ENCODE measurements around the gene MYO1H.
"Not testable (repeated sequence)": the region's sequence is repeated elsewhere in the genome, so short reads cannot be mapped to it uniquely, and the experiment has no call there.

MYO1H gene, protein sequence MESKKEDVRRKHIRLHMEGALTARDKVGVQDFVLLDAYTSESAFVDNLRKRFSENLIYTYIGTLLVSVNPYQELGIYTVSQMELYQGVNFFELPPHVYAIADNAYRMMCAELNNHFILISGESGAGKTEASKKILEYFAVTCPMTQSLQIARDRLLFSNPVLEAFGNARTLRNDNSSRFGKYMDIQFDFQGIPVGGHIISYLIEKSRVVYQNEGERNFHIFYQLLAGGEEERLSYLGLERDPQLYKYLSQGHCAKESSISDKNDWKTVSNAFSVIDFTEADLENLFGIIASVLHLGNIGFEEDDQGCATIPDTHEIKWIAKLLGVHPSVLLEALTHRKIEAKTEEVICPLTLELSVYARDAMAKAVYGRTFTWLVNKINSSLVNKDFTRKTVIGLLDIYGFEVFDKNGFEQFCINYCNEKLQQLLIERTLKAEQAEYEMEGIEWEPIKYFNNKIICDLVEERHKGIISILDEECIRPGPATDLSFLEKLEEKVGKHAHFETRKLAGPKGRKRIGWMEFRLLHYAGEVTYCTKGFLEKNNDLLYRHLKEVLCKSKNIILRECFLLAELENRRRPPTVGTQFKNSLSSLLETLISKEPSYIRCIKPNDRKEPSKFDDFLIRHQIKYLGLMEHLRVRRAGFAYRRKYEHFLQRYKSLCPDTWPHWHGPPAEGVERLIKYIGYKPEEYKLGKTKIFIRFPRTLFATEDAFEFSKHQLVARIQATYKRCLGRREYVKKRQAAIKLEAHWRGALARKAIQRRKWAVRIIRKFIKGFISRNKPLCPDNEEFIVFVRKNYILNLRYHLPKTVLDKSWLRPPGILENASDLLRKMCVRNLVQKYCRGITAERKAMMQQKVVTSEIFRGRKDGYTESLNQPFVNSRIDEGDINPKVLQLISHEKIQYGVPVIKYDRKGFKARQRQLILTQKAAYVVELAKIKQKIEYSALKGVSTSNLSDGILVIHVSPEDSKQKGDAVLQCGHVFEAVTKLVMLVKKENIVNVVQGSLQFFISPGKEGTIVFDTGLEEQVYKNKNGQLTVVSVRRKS

DNA sequence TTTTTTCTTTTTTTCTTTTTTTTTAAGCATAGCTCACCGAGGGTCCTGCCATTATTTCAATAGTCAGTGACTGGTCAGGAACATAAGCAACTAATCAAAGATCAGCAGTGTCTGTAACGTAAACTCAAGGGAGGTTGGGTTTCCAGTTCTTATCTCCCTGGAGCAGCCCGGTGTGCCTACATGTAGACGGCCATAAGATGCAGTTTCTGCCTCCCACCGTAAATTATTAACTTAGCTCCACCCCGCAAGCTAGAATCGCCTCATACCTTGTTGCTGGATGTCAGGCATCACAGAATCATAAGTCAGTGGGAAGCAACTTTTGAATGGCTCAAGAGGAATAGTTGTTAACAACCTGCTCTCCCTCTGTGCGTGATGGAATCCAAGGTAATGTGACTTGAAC is at the start of gene MYO1H:
MYO1H (plus strand) TSS at position 312 of the 400 bp plus-strand sequence; CDS start at position 373, 61 bp downstream.
- DNase-seq: no peak

DNA sequence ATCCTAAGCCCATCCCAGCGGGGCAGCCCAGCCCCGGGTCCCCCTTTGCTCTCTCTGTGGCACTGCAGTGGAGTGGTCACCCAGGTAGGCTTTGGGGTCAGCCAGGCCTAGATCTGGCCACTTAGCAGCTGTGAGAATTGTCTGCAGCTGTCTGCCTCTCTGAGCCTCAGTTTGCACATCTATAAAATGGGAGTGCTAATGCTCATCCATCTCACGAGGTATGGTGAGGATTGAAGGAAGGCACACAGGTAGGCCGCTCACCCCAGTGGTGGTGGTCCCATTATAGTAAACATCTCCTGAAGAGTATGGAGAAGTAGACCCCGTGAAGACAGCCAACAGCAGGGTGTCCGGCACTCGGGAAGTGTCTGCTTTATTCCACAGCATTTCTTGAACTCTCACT is 47.9 kb upstream of the MYO1H start:
- no peak for DNase-seq

DNA sequence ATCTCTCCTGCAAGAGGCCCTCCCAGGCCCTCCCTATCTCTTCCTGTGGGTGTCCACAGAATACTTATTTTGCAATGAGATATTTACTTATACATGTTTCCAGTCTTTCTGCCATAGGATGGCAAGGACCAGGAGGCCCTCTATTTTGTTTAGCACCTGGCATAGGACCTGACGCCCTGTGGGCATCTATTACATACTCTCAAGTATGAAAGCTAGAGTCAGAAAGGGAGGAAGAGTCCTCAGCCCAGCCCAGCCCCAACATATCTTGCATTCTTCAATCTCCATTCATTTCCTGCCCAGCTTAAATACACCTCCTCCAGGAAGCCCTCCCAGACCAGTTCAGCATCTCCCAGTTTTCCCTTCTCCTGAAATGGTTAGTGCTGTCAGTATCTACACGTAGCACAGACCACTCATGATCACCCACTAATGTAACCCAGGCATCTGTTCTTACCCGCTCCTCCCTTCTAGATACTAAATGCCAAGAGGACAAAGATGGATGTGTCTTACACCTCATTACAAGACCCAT is 46.0 kb upstream of the MYO1H start:
- no peak for DNase-seq

DNA sequence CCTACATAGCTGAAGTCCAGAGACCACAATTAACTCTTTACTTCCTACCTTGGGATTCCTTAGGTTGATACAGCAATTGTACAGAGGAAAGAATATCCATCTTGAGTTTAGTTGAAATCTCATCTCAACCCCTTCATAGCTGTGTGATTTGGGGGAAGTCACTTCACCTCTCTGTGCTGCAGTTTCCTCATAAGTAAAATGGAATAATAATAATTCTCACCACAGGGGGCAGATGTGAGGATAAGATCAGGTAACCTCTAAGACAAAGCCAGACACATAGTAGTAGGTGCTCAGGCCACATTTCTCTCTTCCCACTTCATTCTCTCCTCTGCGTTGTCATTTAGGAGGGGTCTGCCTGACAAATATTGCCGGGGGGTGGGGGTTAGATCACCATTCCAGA is 45.3 kb upstream of the MYO1H start:
- DNase-seq: no peak

DNA sequence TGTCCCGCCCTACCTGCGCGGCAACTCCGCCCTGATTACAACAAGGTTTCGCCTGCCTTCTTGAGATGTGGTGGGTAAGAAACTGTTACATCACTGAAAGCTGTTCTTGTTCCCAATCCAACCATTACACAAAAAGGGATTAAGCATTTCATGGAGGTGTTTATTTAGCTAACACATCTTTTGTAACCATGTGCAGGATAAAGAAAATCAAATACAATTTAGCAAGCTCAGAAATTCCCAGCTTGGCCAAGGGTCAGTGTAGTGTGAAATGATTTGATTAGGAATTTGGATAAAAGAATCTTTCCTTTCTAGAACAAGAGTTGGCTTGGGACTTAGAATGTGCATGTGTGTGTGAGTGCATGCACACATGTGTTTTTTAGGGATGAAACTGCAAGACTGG is 44.9 kb upstream of the MYO1H start:
- no peak for DNase-seq

DNA sequence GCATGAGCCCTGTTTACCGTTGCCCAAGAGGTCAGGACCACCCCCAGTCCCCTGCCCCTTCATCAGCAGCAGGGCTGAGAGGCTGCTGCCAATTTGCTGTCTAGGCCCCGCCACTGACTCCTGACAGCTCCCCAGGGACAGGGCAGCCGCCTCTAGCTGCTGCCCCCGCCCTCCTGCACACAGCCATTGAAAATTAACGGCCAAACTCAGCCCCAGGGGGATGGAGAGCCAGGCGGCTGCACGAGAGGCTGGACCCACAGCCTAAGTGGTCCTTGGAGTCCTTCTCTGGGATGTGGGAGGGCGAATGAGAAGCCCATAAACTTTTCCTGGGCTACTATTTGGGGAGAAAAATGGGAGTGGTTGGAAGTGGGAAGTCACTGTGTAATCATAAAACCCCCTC is 43.2 kb upstream of the MYO1H start:
- no peak for DNase-seq

DNA sequence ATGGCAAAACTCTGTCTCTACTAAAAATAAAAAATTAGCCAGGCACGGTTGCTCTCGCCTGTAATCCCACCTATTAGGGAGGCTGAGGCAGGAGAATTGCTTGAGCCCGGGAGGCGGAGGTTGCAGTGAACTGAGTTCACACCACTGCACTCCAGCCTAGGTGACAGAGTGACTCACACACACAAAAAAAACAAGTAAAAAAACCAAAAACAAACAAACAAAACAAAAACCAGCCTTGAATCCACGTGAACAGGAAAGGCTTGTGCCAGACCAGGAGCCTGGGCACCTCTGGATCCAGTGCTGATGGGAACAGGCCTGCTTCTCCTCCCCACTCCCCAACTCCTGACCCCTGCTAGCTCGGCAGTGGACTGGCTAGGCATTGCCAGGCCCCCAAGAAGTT is 42.2 kb upstream of the MYO1H start:
- DNase-seq: no peak

DNA sequence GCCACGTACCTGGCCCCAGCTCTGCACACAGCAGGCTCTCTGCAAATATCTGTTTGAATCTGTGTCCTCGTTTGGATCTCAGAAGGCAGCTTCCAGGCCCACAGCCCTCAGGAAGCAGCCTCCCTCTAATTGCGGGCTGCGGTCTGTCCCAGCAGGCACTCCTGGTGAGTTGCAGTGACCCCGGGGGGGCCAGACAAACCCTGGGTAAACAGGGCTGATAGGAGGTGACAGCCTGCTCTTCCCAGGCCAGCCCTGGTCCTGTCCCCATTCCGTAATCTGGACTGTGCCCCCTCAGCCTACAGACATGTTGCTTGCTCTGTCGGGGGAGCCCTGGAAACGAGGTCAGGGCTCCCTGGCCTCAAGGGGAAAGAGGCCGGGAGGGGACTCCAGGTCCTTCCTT is 40.6 kb upstream of the MYO1H start:
- DNase-seq: no peak

DNA sequence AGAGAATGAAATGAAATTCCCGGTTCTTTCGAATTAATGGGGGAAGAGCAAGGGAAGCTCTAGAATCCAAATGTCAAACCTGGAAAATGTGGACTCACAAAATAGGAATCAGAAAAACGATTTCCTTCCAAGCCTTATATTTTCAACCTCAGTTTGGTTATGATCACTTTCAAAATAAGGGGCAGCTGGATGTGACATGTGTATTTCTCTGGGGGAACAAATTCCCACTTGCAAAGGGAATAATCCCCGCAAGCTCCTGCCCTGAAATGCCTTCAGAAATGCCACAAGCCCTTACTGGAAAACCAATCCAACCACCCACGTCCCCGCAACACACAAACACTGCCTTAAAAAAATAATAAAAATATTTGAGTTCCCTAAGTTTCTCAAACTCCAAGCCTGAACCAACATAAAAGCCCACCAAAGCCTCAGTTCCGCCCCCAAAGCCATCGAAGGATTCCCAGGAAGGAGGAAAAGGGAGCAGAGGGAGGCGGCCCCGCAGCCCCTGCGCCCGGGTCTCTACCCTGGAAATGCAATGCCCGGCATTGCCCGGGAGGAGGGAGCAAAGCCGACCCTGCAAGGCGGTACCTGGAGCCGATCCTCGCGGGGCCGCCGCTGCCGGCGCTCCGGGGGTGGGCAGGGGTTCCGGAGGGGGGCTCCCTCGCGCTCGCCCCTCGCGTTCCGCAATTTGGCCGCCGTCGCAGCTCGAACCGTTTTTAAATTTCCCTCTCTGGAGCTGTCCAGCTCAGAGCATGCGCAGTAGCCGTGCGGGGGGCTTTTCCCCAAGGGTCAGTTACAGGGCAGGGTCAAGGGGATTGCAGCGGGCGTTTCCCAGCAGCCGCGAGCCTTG is 38.9 kb upstream of the MYO1H start, which contains the start of gene FOXN4:
FOXN4 (minus strand) TSS at position 751 of the 847 bp plus-strand sequence. CDS start 963 bp downstream, outside the sequence.
- DNase-seq: no peak

DNA sequence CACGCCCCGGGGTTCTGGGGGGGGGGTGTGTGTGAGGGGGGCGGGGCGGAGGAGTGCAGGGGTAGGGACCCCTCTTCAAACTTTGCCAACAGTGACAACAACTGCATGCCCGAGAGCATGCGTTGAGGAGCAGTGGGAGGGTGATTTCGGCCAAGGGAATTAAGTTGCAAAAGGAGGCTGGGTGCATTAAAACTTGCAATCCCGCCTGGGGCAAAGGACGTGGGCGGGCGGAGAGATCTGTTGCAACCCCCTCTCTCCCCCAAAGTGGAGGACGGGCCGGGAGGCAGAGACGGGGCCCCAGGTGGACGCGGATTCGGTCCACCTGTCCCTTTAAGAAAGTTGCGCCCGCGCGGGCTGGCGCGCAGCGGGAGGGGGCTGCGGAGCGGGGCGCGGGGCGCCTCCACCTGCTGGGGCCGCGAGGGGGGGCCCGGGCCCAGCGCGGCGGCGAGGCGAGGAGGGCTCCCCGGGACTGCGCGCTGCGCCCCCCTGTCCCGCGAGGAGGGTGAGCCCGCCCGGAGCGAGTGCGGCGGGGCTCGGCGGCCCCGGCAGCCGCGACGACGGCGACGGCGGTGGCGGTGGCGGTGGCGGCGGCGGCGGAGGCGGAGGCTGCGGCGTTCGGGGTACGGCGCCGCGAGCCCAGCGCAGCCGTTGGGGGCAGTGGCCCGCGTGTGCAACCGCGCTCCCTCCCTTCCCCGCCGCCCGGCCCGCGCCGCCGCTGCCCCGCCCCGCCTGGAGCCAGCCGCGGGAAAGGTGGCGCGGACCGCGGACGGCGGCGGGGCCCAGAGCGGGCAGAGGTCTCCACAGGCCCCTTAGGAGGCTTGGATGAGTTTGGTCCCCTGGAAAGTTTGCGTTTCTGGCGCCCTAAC is 38.1 kb upstream of the MYO1H start:
- DNase-seq: no peak

DNA sequence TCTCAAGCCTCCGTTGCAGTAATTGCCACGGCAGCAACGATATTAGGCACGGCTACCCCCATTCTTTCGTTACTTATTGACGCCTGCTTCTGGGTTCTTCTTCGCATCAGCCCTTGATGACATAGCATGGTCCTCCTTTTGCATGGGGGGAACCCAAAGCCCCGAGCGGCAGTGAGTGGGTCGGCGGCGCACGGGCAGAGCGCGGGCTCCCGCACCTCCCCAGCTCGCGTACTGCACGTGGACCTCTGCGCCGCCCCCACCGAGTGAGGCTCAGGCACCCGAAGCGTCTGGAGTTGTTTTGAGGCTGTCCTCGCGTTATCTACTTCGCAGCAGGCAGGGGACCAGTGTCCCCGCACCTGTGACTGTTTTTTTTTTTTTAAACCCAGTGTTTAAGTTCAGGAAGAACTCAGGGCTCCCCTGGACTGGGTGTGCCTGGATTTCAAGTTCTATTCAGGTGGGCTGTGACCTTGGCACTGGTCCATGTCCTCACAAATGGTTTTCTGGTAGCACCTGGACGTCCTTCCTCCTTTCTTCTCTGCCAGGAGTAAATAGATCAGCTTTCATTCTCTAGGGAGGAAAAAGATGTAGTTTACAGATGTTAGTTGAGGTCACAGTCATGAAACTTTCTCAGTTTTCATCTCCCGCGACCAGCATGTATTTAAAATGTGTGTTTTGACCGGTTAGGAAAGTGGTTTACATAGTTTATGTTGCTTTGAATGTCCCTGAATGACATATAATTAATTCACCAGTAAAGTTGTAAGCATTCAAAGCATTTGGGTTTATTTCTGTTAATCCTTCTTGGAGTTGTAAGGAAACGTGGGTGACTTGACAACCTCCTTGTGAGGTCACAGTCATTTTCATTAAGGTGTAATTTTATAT is 37.2 kb upstream of the MYO1H start:
- DNase-seq: no peak

DNA sequence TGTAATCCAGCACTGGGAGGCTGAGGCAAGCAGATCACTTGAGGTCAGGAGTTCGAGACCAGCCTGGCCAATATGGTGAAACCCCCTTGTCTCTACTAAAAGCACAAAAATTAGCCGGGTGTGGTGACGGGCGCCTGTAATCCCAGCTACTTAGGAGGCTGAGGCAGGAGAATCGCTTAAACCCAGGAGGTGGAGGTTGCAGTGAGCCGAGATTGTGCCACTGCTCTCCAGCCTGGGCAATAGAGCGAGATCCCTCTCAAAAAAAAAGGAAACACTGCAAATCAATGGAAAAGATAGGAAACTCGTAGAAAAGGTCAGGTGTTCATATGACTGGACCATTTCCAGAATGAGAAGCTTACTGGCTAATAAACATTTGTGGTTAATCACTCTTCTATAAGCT is 26.4 kb upstream of the MYO1H start:
- not testable (repeated sequence) for DNase-seq

DNA sequence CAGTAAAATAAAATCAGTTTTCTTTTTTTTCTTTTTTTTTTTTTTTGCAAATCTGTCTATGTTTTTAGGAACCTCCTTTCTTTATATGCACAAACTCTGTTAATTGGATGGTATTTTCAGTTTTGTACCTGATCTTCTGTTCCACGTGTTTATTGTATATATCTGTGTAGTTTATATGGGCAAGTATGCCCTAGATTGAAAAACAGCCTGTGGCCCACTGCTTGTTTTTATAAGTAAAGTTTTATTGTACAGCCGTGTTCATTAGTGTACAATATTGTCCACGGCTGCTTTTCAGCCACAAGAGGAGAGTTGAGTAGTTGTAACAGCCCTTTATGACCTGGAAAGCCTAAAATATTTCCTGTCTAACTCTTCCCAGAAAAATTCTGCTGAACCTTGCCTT is 18.7 kb upstream of the MYO1H start:
- no peak for DNase-seq

DNA sequence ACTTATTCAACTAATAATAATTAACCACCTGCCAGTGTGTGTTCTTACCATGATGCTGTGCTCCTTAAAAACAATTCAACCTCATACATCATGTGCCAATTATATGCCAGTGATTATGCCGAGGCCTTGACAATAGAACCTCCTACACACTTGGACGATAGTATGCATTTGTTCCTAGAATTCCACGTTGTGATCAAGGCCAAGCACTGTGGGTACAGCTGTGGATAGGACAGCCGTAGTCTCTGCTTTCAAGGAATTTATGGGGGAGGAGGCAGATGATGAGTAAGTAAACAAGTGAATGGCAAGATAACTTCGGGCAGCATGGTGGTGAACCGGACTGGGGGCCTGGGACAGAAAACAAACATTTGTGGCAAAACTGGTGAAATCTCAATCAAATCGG is 18.0 kb upstream of the MYO1H start:
- no peak for DNase-seq

DNA sequence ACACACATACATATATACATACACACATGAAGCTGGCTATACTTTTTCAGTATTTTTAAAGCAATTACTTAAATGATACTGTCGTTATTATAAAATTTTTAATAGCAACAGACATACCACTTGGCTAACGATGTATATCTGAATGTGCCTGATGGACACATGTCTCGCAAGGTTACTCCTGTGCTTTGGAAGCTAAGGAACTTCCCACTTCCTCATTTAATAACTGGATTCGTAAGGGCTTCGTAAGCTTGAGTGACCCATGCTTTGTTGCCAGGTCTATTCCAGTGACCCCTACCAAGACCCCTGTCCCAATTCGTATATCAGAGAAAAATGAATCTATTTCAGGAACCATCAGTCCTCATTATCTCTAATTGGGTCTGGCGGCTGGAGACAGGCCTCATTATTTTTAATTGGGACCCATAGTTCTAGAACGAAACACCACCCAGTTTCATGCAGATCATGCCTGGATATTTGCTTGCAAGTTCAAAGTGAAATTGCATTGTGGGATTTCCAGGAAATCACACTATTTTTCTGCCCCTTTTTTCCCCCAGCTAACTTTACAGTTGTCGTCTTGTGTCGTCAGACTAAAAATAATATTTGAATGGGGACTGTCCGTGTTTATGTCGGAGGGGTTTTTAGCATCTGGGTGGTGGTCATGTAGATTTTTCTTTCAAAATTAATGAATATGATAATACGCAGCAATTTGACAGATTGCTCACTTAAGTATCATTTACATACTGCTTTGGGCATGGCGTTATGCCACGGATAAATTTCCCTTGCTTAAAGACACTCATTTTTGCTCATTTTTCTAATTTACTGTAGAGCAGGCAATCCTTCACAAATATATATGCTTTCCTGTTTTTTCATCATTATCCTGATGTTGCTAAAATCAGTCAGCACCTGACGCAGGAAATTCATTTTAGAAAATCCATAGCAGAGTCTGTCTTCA is 17.1 kb upstream of the MYO1H start:
- no peak for DNase-seq

DNA sequence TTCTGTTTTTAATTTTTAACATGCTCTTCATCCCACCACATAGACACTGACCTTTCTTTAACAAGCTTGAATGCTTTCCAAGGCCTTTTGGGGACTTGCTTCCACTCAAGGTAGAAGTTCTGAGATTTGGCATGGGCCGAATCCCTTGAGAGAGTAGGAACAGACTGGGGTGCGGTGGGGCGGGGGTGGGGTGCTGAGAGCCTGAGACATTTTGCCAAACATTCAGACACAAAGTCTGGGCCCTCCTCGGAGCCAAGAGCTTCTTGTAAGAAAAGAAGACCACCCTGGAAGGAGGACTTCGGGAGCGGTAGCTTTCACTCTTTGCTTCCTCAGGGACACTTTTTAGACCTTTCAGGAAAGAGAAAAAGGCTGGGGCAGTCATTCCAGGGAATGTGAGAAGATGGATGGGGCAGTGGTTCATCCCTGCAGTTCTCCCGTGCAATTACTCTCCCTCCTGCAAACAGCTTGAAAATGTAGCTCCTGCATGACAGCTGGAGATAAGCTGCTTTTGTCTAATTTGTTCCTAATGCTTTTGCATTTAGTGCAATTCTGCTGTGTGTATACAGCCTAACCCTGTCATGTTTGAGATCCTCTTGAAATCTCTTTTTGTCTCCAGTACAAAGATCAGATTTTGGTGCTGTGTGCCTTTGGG is 16.3 kb upstream of the MYO1H start:
- DNase-seq: no peak

DNA sequence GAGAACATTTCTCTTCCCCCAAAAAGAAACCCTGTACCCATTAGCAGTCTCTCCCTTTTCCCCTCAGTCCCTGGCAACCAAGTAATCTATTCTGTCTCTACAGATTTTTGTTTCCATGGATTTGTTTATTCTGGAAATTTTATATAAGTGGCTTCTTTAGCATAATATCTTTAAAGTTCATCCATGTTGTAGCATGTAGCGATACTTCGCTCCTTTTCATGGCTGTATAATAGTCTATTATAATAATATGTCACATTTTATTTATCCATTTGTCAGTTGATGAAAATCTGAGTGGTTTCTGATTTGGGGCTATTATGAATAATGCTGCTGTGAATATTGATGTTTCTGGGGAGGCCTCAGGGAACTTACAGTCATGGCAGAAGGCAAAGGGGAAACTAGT is 12.8 kb upstream of the MYO1H start:
- DNase-seq: no peak

DNA sequence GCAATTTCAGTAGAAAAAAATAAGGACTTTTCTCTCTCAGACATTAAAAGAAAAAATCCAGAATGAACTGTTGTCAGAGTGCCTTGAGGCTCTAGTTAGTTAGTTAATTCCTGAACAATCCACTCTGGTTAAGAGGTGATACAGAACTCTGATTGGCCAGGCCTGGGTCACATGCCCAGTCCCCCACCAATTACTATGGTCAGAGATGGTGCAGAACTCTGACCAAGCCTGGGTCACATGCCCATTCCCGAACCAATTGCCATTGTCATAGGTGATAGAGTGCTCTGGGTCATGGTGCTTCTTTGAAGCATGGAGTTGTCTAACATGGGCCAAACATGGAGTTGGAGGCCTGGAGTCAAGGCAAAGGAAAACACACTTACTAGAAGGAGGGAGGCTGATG is 11.1 kb upstream of the MYO1H start:
- no peak for DNase-seq

DNA sequence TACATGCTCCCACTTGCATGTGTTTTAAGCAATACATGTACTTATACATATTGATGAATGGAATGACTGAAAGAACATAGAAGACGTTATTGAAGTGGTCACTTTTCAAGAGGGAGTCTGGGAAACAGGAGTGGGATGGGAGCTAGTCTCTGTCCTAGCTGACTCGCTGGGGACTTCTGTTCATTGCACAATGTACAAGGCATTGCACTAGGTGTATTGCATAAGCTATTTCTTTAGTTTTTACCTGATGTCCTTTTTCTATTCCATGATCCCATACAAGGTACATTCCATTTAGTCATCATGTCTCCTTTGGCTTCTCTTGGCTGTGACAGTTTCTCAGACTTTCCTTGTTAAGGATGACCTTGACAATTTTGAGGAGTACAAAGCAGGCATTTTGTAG is 4.0 kb upstream of the MYO1H start:
- DNase-seq: no peak
